HCT116 (cell line): ENCODE measurements around the gene NBPF4. TPM values are rescaled to one million over a fixed set of nuclear protein-coding genes. Genes with fewer than 3 reads are reported as not detected.
A peak's percentile ranks its signal among the peaks of the same experiment; 100 is the strongest.
"Not testable (repeated sequence)": the region's sequence is repeated elsewhere in the genome, so short reads cannot be mapped to it uniquely, and the experiment has no call there.

ENCODE experiments used
- ATAC-seq: fragments of 200-7000 bp; cut with Tn5 transposase; 2 replicates; pipeline ENCODE4 v1.9.1; 2020; ENCODE audit warnings: mild to moderate bottlenecking, moderate library complexity
- BruUV-seq: library from RNA; stranded (reverse); fragments of 400-500 nt; replicated peaks from 2 replicates; lab custom pipeline; 2021; lab: Mats Ljungman, UMichigan
- CTCF ChIA-PET: fragments of 300-600 bp; sonication (Branson Sonifier 250); formaldehyde crosslinking; loops from one replicate; lab custom pipeline; 2021; ENCODE audit warnings: antibody characterized with exemption; lab: Charles Lee
- POLR2A ChIA-PET: fragments of 300-600, 350-600 bp; sonication (Branson Sonifier 250); formaldehyde crosslinking; loops from one replicate; lab custom pipeline; 2021; ENCODE audit warnings: antibody characterized with exemption; lab: Charles Lee
- RAD21 ChIA-PET, 2 experiments: fragments of 300-600 bp; sonication (Branson Sonifier 250); formaldehyde crosslinking; loops; one replicate each; lab custom pipeline; 2023; ENCODE audit warnings: low total read pairs in 2 of 2; ENCODE audit not compliant: uncharacterized antibody in 2 of 2, unreplicated experiment in 2 of 2, low non-redundant PET in 1 of 2; lab: Charles Lee
- DNase-seq: peaks from one replicate; pipeline ENCODE4 v3.0.0-alpha.2; 2010; ENCODE audit warnings: low read depth, low spot score
- H2AFZ ChIP-seq: fragments of 200-600 bp; shearing (Covaris generic), sonication (generic); 2 replicates; pipeline ENCODE4 v1.6.1; 2017; ENCODE audit warnings: low read depth, mixed run types, mixed read lengths, antibody characterized with exemption, low read length; ENCODE audit not compliant: poor library complexity, severe bottlenecking
- H3K27ac ChIP-seq: 2 replicates; pipeline ENCODE4 v1.5.1; 2012; ENCODE audit warnings: low read depth, low read length
- H3K27me3 ChIP-seq: fragments of 200-600 bp; sonication (generic); 2 replicates; pipeline ENCODE4 v1.6.1; 2016; ENCODE audit warnings: mixed run types, low read length, mixed read lengths; ENCODE audit not compliant: insufficient read depth
- H3K36me3 ChIP-seq, 2 experiments: fragments of 200-500 bp in 1 of 2; fragments of 200-600 bp in 1 of 2; sonication (Bioruptor generic) in 1 of 2; sonication (generic) in 1 of 2; 2 replicates each; pipeline versions ENCODE4 v1.5.1 to v1.6.1; 2014 to 2016; ENCODE audit warnings: low read length in 2 of 2, inconsistent platforms in 1 of 2, mixed read lengths in 1 of 2, mixed run types in 1 of 2; ENCODE audit not compliant: insufficient read depth in 2 of 2, control insufficient read depth in 1 of 2
- H3K4me1 ChIP-seq, 2 experiments: fragments of 200-600 bp in 1 of 2; sonication (generic) in 1 of 2; 2 replicates each; pipeline versions ENCODE4 v1.5.1 to v1.6.1; 2012 to 2017; ENCODE audit warnings: low read length in 2 of 2, inconsistent platforms in 1 of 2, mild to moderate bottlenecking in 1 of 2, mixed read lengths in 1 of 2, mixed run types in 1 of 2, moderate library complexity in 1 of 2; ENCODE audit not compliant: insufficient read depth in 2 of 2, control insufficient read depth in 1 of 2
- H3K4me2 ChIP-seq: fragments of 200-600 bp; sonication (generic); 2 replicates; pipeline ENCODE4 v1.6.1; 2017; ENCODE audit warnings: mixed run types, low read length, mixed read lengths
- H3K4me3 ChIP-seq, 2 experiments: fragments of 200-600 bp in 1 of 2; sonication (generic) in 1 of 2; replicated peaks in 1 of 2; 2 replicates each; pipeline ENCODE4 v1.5.1; 2011 to 2016; ENCODE audit warnings: low read length in 2 of 2, control low read depth in 1 of 2, low read depth in 1 of 2, mild to moderate bottlenecking in 1 of 2, mixed read lengths in 1 of 2, mixed run types in 1 of 2
- H3K79me2 ChIP-seq: fragments of 200-600 bp; sonication (generic); 2 replicates; pipeline ENCODE4 v1.6.1; 2017; ENCODE audit warnings: mild to moderate bottlenecking, mixed run types, low read length, moderate library complexity, mixed read lengths; ENCODE audit not compliant: insufficient read depth
- H3K9ac ChIP-seq: fragments of 200-600 bp; sonication (generic); 2 replicates; pipeline ENCODE4 v1.6.1; 2016; ENCODE audit warnings: low read length, mixed read lengths
- H3K9me2 ChIP-seq: fragments of 200-600 bp; sonication (generic), shearing (Covaris generic); 2 replicates; pipeline ENCODE4 v1.6.1; 2017; ENCODE audit warnings: mixed run types, mild to moderate bottlenecking, moderate library complexity; ENCODE audit not compliant: insufficient read depth
- H3K9me3 ChIP-seq, 2 experiments: fragments of 200-500 bp in 1 of 2; fragments of 200-600 bp in 1 of 2; sonication (Bioruptor generic) in 1 of 2; sonication (generic) in 1 of 2; 2 replicates each; pipeline ENCODE4 v1.6.1; 2014 to 2017; ENCODE audit warnings: low read length in 2 of 2, mixed read lengths in 2 of 2, inconsistent platforms in 1 of 2, low read depth in 1 of 2, mild to moderate bottlenecking in 1 of 2, mixed run types in 1 of 2, moderate library complexity in 1 of 2; ENCODE audit not compliant: control insufficient read depth in 1 of 2, insufficient read depth in 1 of 2
- H4K20me1 ChIP-seq: fragments of 200-600 bp; sonication (generic), shearing (Covaris generic); 2 replicates; pipeline ENCODE4 v1.6.1; 2017; ENCODE audit warnings: mixed run types, mild to moderate bottlenecking, moderate library complexity; ENCODE audit not compliant: insufficient read depth
- intact Hi-C: fragments of 100-400 bp; cut with micrococcal nuclease; formaldehyde crosslinking; loops from 2 replicates; pipeline ENCODE4 v1.10.0; 2022
- total RNA-seq: library from RNA; stranded (reverse); gene quantifications from one replicate; pipeline ENCODE4 v1.2.1, GENCODE V29; 2021; ENCODE audit not compliant: unreplicated experiment

The NBPF4 gene
- total RNA-seq, 1 experiment from 2014 or later = not detected

GRCh38 chr1:108227772-108228171 lies 16.1 kb downstream of the NBPF4 start:
- H3K36me3 ChIP-seq, intact Hi-C loops, H3K4me2 ChIP-seq, H3K4me1 ChIP-seq, H3K79me2 ChIP-seq, H2AFZ ChIP-seq, BruUV-seq, H4K20me1 ChIP-seq, H3K9me3 ChIP-seq, DNase-seq, ATAC-seq, H3K27me3 ChIP-seq, H3K27ac ChIP-seq, H3K9me2 ChIP-seq, H3K4me3 ChIP-seq, RAD21 ChIA-PET, POLR2A ChIA-PET, CTCF ChIA-PET, H3K9ac ChIP-seq: not testable (repeated sequence)

- H3K79me2 ChIP-seq, CTCF ChIA-PET, H3K9me2 ChIP-seq, POLR2A ChIA-PET, H3K4me3 ChIP-seq, H3K27me3 ChIP-seq, RAD21 ChIA-PET, intact Hi-C loops, H2AFZ ChIP-seq, H3K4me2 ChIP-seq, H3K4me1 ChIP-seq, H4K20me1 ChIP-seq, DNase-seq, H3K36me3 ChIP-seq, H3K9me3 ChIP-seq, BruUV-seq, ATAC-seq, H3K9ac ChIP-seq, H3K27ac ChIP-seq: not testable (repeated sequence)
Measured at GRCh38 chr1:108226855-108227254, 17.0 kb downstream of the NBPF4 start.

DNA sequence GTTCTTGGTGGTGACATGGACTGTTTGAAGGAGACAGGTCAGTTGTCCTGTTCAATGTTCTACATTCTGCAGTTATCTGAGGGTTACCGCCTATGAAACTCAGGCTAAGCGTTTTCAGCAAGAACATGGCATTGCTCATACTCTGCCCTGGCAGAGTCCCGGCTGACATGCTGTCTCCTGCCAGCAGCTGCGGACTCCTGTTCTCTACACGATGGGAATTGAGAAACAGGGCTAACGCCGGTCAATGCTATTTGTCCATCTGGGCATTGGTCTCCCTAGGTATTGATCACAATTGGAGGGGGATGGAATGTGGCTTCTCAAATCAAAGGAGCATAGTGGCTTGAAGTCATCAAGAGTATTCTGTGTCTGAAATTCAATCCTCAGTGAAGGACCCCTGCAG lies 20.6 kb downstream of the NBPF4 start:
- H3K9me3 ChIP-seq, H4K20me1 ChIP-seq, H3K27ac ChIP-seq, BruUV-seq, ATAC-seq, H3K36me3 ChIP-seq, CTCF ChIA-PET, H3K4me1 ChIP-seq, H3K4me3 ChIP-seq, intact Hi-C loops, H3K4me2 ChIP-seq, RAD21 ChIA-PET, DNase-seq, H2AFZ ChIP-seq, H3K9ac ChIP-seq, H3K9me2 ChIP-seq, H3K79me2 ChIP-seq, H3K27me3 ChIP-seq, POLR2A ChIA-PET: not testable (repeated sequence)

DNA sequence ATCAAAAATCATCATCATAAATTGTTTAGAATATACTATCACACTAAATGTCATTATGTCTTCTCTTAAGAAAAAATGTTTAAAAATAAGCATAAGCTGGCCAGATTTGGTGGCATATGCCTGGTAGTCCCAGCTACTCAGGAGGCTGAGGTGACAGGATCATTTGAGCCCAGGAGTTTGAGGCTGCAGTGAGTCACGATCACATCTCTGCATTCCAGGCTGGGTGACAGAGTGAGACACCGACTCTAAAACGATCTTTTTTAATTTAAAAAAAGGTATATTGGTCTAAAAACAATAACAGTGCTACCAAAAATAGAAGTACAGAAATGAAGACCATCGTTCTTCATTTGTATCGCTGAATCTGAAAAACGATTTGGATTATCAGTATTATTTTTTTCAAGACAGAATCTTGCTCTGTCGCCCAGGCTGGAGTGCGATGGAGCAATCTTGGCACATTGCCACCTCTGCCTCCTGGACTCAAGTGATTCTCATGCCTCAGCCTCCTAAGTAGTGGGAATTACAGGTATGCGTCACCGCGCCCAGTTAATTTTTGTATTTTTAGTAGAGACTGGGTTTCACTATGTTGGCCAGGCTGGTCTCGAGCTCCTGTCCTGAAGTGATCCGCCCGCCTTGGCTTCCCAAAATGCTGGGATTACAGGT lies 26.2 kb downstream of the NBPF4 start:
- H3K4me3 ChIP-seq = peak overlapping the region; percentile 9 to 13; a peak in 1 of 4 replicates
- H3K9me2 ChIP-seq, H4K20me1 ChIP-seq, DNase-seq, H3K79me2 ChIP-seq, BruUV-seq, CTCF ChIA-PET, H3K27me3 ChIP-seq, RAD21 ChIA-PET, H3K9ac ChIP-seq, H3K27ac ChIP-seq, intact Hi-C loops, H3K9me3 ChIP-seq, POLR2A ChIA-PET, H3K36me3 ChIP-seq: not testable (repeated sequence)
- H3K4me1 ChIP-seq = peaks cover 2 to 17% of the 10 kb centered on the region in 2 experiments; a peak in 3 of 4 replicates
- H2AFZ ChIP-seq = peak overlapping the region; percentile 82
- peak; percentile 86 for ATAC-seq
- peak overlapping the region; percentile 62 for H3K4me2 ChIP-seq
